ENCODE data around the gene OR5AS1. TPM values are rescaled to one million over a fixed set of nuclear protein-coding genes. Genes with fewer than 3 reads are reported as not detected.
"Not testable (repeated sequence)": the region's sequence is repeated elsewhere in the genome, so short reads cannot be mapped to it uniquely, and the experiment has no call there.

OR5AS1 gene
- total and polyA plus RNA-seq, 12 donors: not detected

DNA sequence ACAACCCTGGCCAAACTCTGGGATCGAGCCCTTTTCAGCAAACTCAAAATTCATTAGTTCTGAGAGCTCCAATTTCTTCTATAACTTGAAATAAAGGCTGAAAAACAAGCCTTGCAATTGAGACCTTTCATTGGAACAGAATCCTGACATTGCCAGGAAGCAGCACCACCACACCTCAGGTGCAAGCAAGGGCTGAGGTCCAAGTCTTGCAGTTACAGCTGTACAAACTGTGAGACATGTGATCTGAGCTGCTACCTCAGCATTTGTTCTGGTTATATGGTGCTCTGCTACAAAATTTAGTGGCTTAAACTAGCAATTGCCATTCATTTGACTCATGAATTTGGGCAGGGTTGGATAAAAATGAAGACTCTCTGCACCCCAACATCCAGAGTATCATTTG, 18.1 kb downstream of the OR5AS1 start:
- Histone ChIP-seq H3K27me3 (no peaks in the 10 kb centered on the region), H3K9me3 (peaks cover 0 to 23% (median 0%) of the 10 kb centered on the region in 11 donors), H3K36me3 (no peaks in the 10 kb centered on the region), H3K4me1 (no peaks in the 10 kb centered on the region), H3K27ac (no peak overlapping the region), H3K4me3 (no peak overlapping the region)
- TF ChIP-seq, protein P1, sequence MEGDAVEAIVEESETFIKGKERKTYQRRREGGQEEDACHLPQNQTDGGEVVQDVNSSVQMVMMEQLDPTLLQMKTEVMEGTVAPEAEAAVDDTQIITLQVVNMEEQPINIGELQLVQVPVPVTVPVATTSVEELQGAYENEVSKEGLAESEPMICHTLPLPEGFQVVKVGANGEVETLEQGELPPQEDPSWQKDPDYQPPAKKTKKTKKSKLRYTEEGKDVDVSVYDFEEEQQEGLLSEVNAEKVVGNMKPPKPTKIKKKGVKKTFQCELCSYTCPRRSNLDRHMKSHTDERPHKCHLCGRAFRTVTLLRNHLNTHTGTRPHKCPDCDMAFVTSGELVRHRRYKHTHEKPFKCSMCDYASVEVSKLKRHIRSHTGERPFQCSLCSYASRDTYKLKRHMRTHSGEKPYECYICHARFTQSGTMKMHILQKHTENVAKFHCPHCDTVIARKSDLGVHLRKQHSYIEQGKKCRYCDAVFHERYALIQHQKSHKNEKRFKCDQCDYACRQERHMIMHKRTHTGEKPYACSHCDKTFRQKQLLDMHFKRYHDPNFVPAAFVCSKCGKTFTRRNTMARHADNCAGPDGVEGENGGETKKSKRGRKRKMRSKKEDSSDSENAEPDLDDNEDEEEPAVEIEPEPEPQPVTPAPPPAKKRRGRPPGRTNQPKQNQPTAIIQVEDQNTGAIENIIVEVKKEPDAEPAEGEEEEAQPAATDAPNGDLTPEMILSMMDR (IDR thresholded peaks at IDR 0.05): no peak
- DNase-seq: no peak
- intact Hi-C loops (cut with DNase I): no loop called here
- 53 to 64% methylated on average over 1 of the region's 1 CpG for WGBS, 2 donors
- no peak for ATAC-seq

DNA sequence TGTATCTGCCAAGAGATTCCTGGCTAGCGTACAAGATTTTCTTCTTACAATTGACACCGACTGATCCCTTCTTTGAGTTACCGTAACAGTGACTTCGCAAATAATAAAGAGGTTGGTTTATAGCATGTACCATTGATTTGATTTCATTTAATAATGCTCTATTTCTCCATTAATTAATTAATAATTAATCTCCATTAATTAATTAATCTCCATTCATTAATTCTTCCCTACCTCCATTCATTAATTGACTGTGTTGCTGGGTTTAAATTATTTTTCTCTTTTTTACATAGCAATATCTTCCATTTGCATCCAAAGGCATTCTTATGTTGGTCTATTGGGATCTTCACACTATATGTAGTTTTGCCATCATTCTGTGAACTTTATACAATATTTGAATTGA, 21.0 kb downstream of the OR5AS1 start:
- peaks cover 0 to 4% (median 0%) of the 10 kb centered on the region in 11 donors for H3K9me3 ChIP-seq
- WGBS, 2 donors: 60 to 62% methylated on average over 4 of the region's 4 CpGs
- H3K36me3 ChIP-seq: no peaks in the 10 kb centered on the region
- no peaks in the 10 kb centered on the region for H3K4me1 ChIP-seq
- H3K27me3 ChIP-seq: no peaks in the 10 kb centered on the region
- TF ChIP-seq, protein P1 (IDR thresholded peaks at IDR 0.05): no peak
- no peak overlapping the region for H3K4me3 ChIP-seq
- no peak overlapping the region for H3K27ac ChIP-seq
- DNase-seq (no peak), ATAC-seq (no peak)
- intact Hi-C loops (cut with DNase I): no loop called here

DNA sequence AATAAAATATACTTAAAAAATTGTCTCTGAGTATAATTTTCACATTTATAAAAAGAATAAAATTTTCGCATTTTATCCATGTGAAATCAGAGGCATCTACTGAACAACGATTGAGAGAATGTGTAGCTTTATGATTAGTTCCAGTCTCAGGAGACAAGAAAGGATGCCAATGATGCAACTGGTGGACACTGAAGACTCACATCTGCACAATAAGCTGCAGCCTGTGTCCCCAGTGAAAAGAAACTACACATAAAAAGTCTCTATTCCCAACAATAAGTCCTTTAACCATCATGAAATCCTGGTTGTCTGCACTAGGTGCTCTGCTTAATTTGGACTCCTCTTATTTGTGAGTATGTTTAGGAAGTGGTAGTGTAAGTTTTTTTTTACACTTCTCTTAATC, 22.0 kb downstream of the OR5AS1 start:
- no peak overlapping the region for H3K27ac ChIP-seq
- 54 to 62% methylated on average over 2 of the region's 2 CpGs for WGBS, 2 donors
- H3K27me3 ChIP-seq: no peaks in the 10 kb centered on the region
- intact Hi-C loops (cut with DNase I): no loop called here
- ATAC-seq (no peak), DNase-seq (no peak)
- H3K36me3 ChIP-seq: no peaks in the 10 kb centered on the region
- peaks cover 0 to 3% (median 0%) of the 10 kb centered on the region in 11 donors for H3K9me3 ChIP-seq
- no peak overlapping the region for H3K4me3 ChIP-seq
- TF ChIP-seq, protein P1 (IDR thresholded peaks at IDR 0.05): no peak
- H3K4me1 ChIP-seq: no peaks in the 10 kb centered on the region

GRCh38 chr11:56056366-56056765, 28.9 kb downstream of the OR5AS1 start:
- DNase-seq; intact Hi-C loops (cut with DNase I); H3K27ac ChIP-seq; ATAC-seq; H3K4me3 ChIP-seq; H3K27me3 ChIP-seq; H3K4me1 ChIP-seq; H3K36me3 ChIP-seq: not testable (repeated sequence)
- H3K9me3 ChIP-seq: peaks cover 0 to 16% (median 0%) of the 10 kb centered on the region in 11 donors
- 27 to 34% methylated on average over 4 of the region's 4 CpGs for WGBS, 2 donors

- H3K27ac ChIP-seq; H3K4me3 ChIP-seq; H3K36me3 ChIP-seq; H3K4me1 ChIP-seq; intact Hi-C loops (cut with DNase I); H3K27me3 ChIP-seq; ATAC-seq; DNase-seq: not testable (repeated sequence)
- WGBS, 2 donors: 9 to 14% methylated on average over 7 of the region's 7 CpGs
- peaks cover 0 to 16% (median 0%) of the 10 kb centered on the region in 11 donors for H3K9me3 ChIP-seq
Measured at GRCh38 chr11:56057661-56058237, 30.3 kb downstream of the OR5AS1 start.

DNA sequence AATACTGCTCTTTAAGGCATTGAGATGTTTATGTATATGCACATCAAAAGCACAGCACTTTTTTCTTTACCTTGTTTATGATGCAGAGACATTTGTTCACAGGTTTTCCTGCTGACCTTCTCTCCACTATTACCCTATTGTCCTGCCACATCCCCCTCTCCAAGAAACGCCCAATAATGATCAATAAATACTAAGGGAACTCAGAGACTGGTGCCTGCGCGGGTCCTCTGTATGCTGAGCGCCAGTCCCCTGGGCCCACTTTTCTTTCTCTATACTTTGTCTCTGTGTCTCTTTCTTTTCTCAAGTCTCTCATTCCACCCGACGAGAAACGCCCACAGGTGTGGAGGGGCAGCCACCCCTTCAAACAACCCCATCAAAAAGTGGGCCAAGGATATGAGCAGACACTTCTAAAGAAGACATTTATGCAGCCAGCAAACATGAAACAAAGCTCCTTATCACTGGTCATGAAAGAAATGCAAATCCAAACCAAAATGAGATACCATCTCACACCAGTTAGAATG, 30.9 kb downstream of the OR5AS1 start:
- intact Hi-C loops (cut with DNase I); ATAC-seq; H3K27me3 ChIP-seq; H3K4me3 ChIP-seq; H3K36me3 ChIP-seq; DNase-seq; H3K4me1 ChIP-seq; H3K27ac ChIP-seq: not testable (repeated sequence)
- H3K9me3 ChIP-seq: peaks cover 0 to 16% (median 0%) of the 10 kb centered on the region in 11 donors
- 65 to 83% methylated on average over 7 of the region's 7 CpGs for WGBS, 2 donors
